HG03342 (cell line): Measurements from ENCODE around the gene HRG.
"Not testable (repeated sequence)": the region's sequence is repeated elsewhere in the genome, so short reads cannot be mapped to it uniquely, and the experiment has no call there.

ENCODE experiments used
- ATAC-seq: cut with Tn5 transposase; IDR thresholded peaks from one replicate; pipeline ENCODE4 v1.9.1; 2021; ENCODE audit warnings: mild to moderate bottlenecking, moderate library complexity; ENCODE audit not compliant: unreplicated experiment

Gene HRG

GRCh38 chr3:186665625-186666188 lies at the start of gene HRG:
Gene HRG, plus strand, starts transcription at chr3:186666014. Its CDS starts 18 bp downstream, at chr3:186666032.
- no peak for ATAC-seq

- no peak for ATAC-seq
Observed at GRCh38 chr3:186616299-186616617, 49.6 kb upstream of the HRG start.

GRCh38 chr3:186617036-186617946 lies 48.5 kb upstream of the HRG start:
- peak; percentile 84 for ATAC-seq

- ATAC-seq = no peak
Observed at GRCh38 chr3:186618318-186618938, 47.4 kb upstream of the HRG start.

- no peak for ATAC-seq
Observed at GRCh38 chr3:186619787-186620212, 46.0 kb upstream of the HRG start.

- no peak for ATAC-seq
Observed at GRCh38 chr3:186620213-186621092, 45.4 kb upstream of the HRG start.

GRCh38 chr3:186621894-186622650 lies 43.7 kb upstream of the HRG start:
- no peak for ATAC-seq

- ATAC-seq = no peak
Observed at GRCh38 chr3:186622651-186623310, 43.0 kb upstream of the HRG start.

GRCh38 chr3:186624598-186624997 lies 41.2 kb upstream of the HRG start:
- no peak for ATAC-seq

GRCh38 chr3:186625600-186626042 lies 40.2 kb upstream of the HRG start:
- ATAC-seq = no peak

GRCh38 chr3:186626254-186626847 lies 39.5 kb upstream of the HRG start:
- ATAC-seq = no peak

GRCh38 chr3:186627852-186628414 lies 37.9 kb upstream of the HRG start:
- no peak for ATAC-seq

- ATAC-seq = no peak
Observed at GRCh38 chr3:186628756-186629155, 37.1 kb upstream of the HRG start.

- no peak for ATAC-seq
Observed at GRCh38 chr3:186630950-186631641, 34.7 kb upstream of the HRG start.

- ATAC-seq = no peak
Observed at GRCh38 chr3:186633481-186633880, 32.3 kb upstream of the HRG start.

GRCh38 chr3:186634207-186634606 lies 31.6 kb upstream of the HRG start:
- ATAC-seq = not testable (repeated sequence)

GRCh38 chr3:186635532-186635931 lies 30.3 kb upstream of the HRG start:
- ATAC-seq = no peak

- ATAC-seq = no peak
Observed at GRCh38 chr3:186636536-186636935, 29.3 kb upstream of the HRG start.
